GM23338 (cell line): ENCODE measurements around the gene SLC4A3. TPM values are rescaled to one million over a fixed set of nuclear protein-coding genes. Genes with fewer than 3 reads are reported as not detected.

Source experiments
- ATAC-seq: fragments of 200-7000 bp; cut with Tn5 transposase; 3 replicates; pipeline ENCODE4 v1.9.1; 2020
- DNase-seq: peaks from one replicate; pipeline ENCODE4 v3.0.0-alpha.2; 2015; ENCODE audit warnings: low spot score
- H2AFZ ChIP-seq: fragments of 200-600 bp; sonication (generic); 2 replicates; pipeline ENCODE4 v1.8.0; 2016; ENCODE audit warnings: antibody characterized with exemption, mild to moderate bottlenecking, moderate library complexity
- H3F3A ChIP-seq: fragments of 200-600 bp; sonication (generic); replicated peaks from 2 replicates; pipeline ENCODE4 v1.8.0; 2017; ENCODE audit warnings: antibody characterized with exemption, mixed run types, low read depth
- H3K27ac ChIP-seq: fragments of 200-600 bp; sonication (generic); 2 replicates; pipeline ENCODE4 v1.6.1; 2016; ENCODE audit warnings: low read depth
- H3K27me3 ChIP-seq: fragments of 200-600 bp; sonication (generic); 2 replicates; pipeline ENCODE4 v1.8.0; 2016; ENCODE audit warnings: mild to moderate bottlenecking, mixed run types, moderate library complexity; ENCODE audit not compliant: insufficient read depth
- H3K36me3 ChIP-seq: fragments of 200-600 bp; sonication (generic); 2 replicates; pipeline ENCODE4 v1.8.0; 2016; ENCODE audit warnings: mild to moderate bottlenecking; ENCODE audit not compliant: insufficient read depth
- H3K4me1 ChIP-seq: fragments of 200-600 bp; sonication (generic); 2 replicates; pipeline ENCODE4 v1.8.0; 2016; ENCODE audit warnings: mild to moderate bottlenecking, moderate library complexity; ENCODE audit not compliant: insufficient read depth
- H3K4me2 ChIP-seq: fragments of 200-600 bp; sonication (generic); 2 replicates; pipeline ENCODE4 v1.7.1; 2017; ENCODE audit warnings: mixed run types
- H3K4me3 ChIP-seq: fragments of 200-600 bp; sonication (generic); 2 replicates; pipeline ENCODE4 v1.6.1; 2016; ENCODE audit warnings: mixed run types
- H3K79me2 ChIP-seq: fragments of 200-600 bp; sonication (generic); replicated peaks from 2 replicates; pipeline ENCODE4 v1.8.0; 2017; ENCODE audit warnings: mild to moderate bottlenecking; ENCODE audit not compliant: insufficient read depth
- H3K9me2 ChIP-seq: fragments of 200-600 bp; sonication (generic); 2 replicates; pipeline ENCODE4 v1.8.0; 2017; ENCODE audit not compliant: insufficient read depth
- H4K20me1 ChIP-seq: fragments of 200-600 bp; sonication (generic); replicated peaks from 2 replicates; pipeline ENCODE4 v1.8.0; 2017; ENCODE audit warnings: mild to moderate bottlenecking; ENCODE audit not compliant: insufficient read depth
- H3K27ac Mint-ChIP-seq: 2 replicates; pipeline ENCODE4 v1.8.0; 2020; ENCODE audit warnings: inconsistent platforms, mild to moderate bottlenecking, moderate library complexity, mixed read lengths
- H3K27me3 Mint-ChIP-seq: 3 replicates; pipeline ENCODE4 v1.8.0; 2022; ENCODE audit warnings: low read depth, mild to moderate bottlenecking, moderate library complexity, mixed read lengths, inconsistent platforms; ENCODE audit not compliant: insufficient read depth, poor library complexity
- H3K36me3 Mint-ChIP-seq: 3 replicates; pipeline ENCODE4 v1.8.0; 2021; ENCODE audit warnings: low read depth, mild to moderate bottlenecking, inconsistent platforms, moderate library complexity, mixed read lengths
- H3K4me1 Mint-ChIP-seq: 3 replicates; pipeline ENCODE4 v1.8.0; 2020; ENCODE audit warnings: mild to moderate bottlenecking, inconsistent platforms, mixed read lengths
- H3K4me3 Mint-ChIP-seq: 3 replicates; pipeline ENCODE4 v1.8.0; 2021; ENCODE audit warnings: moderate library complexity, mild to moderate bottlenecking, inconsistent platforms, mixed read lengths
- H3K9me3 Mint-ChIP-seq: 3 replicates; pipeline ENCODE4 v1.8.0; 2020; ENCODE audit warnings: moderate library complexity, mild to moderate bottlenecking, inconsistent platforms, mixed read lengths
- CREB1 ChIP-seq: fragments of 250-450 bp; sonication (Bioruptor Pico); IDR thresholded peaks from 2 replicates; pipeline ENCODE4 v1.5.0; 2020; ENCODE audit warnings: low read depth, mild to moderate bottlenecking, moderate library complexity
- CTCF ChIP-seq, 2 experiments: fragments of 200-600 bp in 1 of 2; sonication (generic) in 1 of 2; conservative IDR thresholded peaks; 2 replicates each; pipeline versions ENCODE4 v1.5.1 to v1.6.1; 2016 to 2017; ENCODE audit warnings: antibody characterized with exemption in 2 of 2, low read depth in 2 of 2, mild to moderate bottlenecking in 2 of 2, moderate library complexity in 1 of 2
- ETS1 ChIP-seq: IDR thresholded peaks from 2 replicates; pipeline ENCODE4 v1.6.1; 2016; ENCODE audit warnings: antibody characterized with exemption
- EZH2 ChIP-seq: fragments of 200-600 bp; sonication (generic); IDR thresholded peaks from one replicate; pipeline ENCODE4 v1.8.0; 2017; ENCODE audit warnings: antibody characterized with exemption, mild to moderate bottlenecking, low read depth; ENCODE audit not compliant: unreplicated experiment
- EZH2phosphoT487 ChIP-seq: fragments of 200-600 bp; sonication (generic); IDR thresholded peaks from one replicate; pipeline ENCODE4 v1.8.1; 2018; ENCODE audit warnings: antibody characterized with exemption; ENCODE audit not compliant: unreplicated experiment
- NANOG ChIP-seq: IDR thresholded peaks from 2 replicates; pipeline ENCODE4 v1.6.1; 2016; ENCODE audit warnings: antibody characterized with exemption, borderline replicate concordance
- POLR2AphosphoS5 ChIP-seq: IDR thresholded peaks from 2 replicates; pipeline ENCODE4 v1.6.1; 2016; ENCODE audit warnings: antibody characterized with exemption, low read depth
- REST ChIP-seq: IDR thresholded peaks from one replicate; pipeline ENCODE4 v1.6.1; 2018; ENCODE audit warnings: antibody characterized with exemption; ENCODE audit not compliant: unreplicated experiment
- STAT1 ChIP-seq: IDR thresholded peaks from one replicate; pipeline ENCODE4 v1.6.1; 2016; ENCODE audit warnings: antibody characterized with exemption; ENCODE audit not compliant: unreplicated experiment
- ZNF114 ChIP-seq: fragments of 250-450 bp; sonication (Bioruptor Pico); IDR thresholded peaks from 2 replicates; pipeline ENCODE4 v1.5.0; 2020; ENCODE audit warnings: mild to moderate bottlenecking, moderate library complexity
- polyA plus RNA-seq: library from polyadenylated mRNA; unstranded; fragments of >200 nt; fragmentation: Nextera tagmentation; extraction: Ambion mirVana; gene quantifications from 2 replicates; pipeline ENCODE4 v1.2.1, GENCODE V29; 2016
- total RNA-seq: library from RNA; depleted of rRNA; stranded (reverse); fragments of >200 nt; shearing (Covaris generic); gene quantifications from 2 replicates; pipeline ENCODE4 v1.2.3, GENCODE V29; 2014

SLC4A3 gene
- total and polyA plus RNA-seq, 2 experiments from 2014 or later: 3.6 to 6.8 TPM

- TF ChIP-seq STAT1 (no peak), ETS1 (no peak), CREB1 (no peak), CTCF (conservative IDR thresholded peaks at IDR 0.05; ENCODE audit: low read depth in 2 of 2) (no peak), EZH2phosphoT487 (no peak), NANOG (no peak)
- Mint-ChIP-seq H3K27me3 (peaks cover 11% of the 10 kb centered on the region), H3K4me3 (no peak overlapping the region), H3K9me3 (0 out of 3 replicates have a peak, but pooled peaks cover 3% of the 10 kb centered on the region), H3K4me1 (peaks cover 31% of the 10 kb centered on the region), H3K36me3 (no peaks in the 10 kb centered on the region), H3K27ac (no peak overlapping the region)
- Histone ChIP-seq H3K4me3 (no peak overlapping the region), H4K20me1 (no peaks in the 10 kb centered on the region), H3K27me3 (peaks cover 4% of the 10 kb centered on the region; the same call in 1 of the 2 replicates), H3K4me2 (no peak overlapping the region), H3K4me1 (peaks cover 13% of the 10 kb centered on the region; the same call in 1 of the 2 replicates), H3F3A (0 out of 2 replicates have a peak, but pooled peaks cover 2% of the 10 kb centered on the region), H2AFZ (no peak overlapping the region), H3K79me2 (no peaks in the 10 kb centered on the region), H3K9me2 (no peaks in the 10 kb centered on the region), H3K36me3 (no peaks in the 10 kb centered on the region), H3K27ac (no peak overlapping the region)
- ATAC-seq (no peak), DNase-seq (no peak)
Measured at GRCh38 chr2:219641390-219642068, 14.1 kb downstream of the SLC4A3 start.

GRCh38 chr2:219642069-219642454 is 14.6 kb downstream of the SLC4A3 start:
- H3K4me3 ChIP-seq: no peak overlapping the region
- peaks cover 31% of the 10 kb centered on the region for H3K4me1 Mint-ChIP-seq
- TF ChIP-seq CREB1 (no peak), POLR2AphosphoS5 (no peak), EZH2phosphoT487 (no peak), REST (no peak), ZNF114 (no peak), NANOG (no peak), STAT1 (no peak), EZH2 (no peak)

More at GRCh38 chr2:219642069-219642454, 14.6 kb downstream of the SLC4A3 start:
- DNase-seq (no peak), ATAC-seq (no peak)
- H3K9me3 Mint-ChIP-seq: 0 out of 3 replicates have a peak, but pooled peaks cover 3% of the 10 kb centered on the region
- peaks cover 11% of the 10 kb centered on the region for H3K27me3 Mint-ChIP-seq
- H3K4me1 ChIP-seq: peaks cover 13% of the 10 kb centered on the region; the same call in 1 of the 2 replicates
- no peak overlapping the region for H3K4me3 Mint-ChIP-seq
- 0 out of 2 replicates have a peak, but pooled peaks cover 2% of the 10 kb centered on the region for H3F3A ChIP-seq
- peaks cover 4% of the 10 kb centered on the region; the same call in 1 of the 2 replicates for H3K27me3 ChIP-seq
- no peak overlapping the region for H2AFZ ChIP-seq
- H3K79me2 ChIP-seq: no peaks in the 10 kb centered on the region
- H3K36me3 Mint-ChIP-seq: no peaks in the 10 kb centered on the region
- H3K27ac Mint-ChIP-seq: peak overlapping the region; percentile 55; the same call in 1 of the 2 replicates
- H3K9me2 ChIP-seq: no peaks in the 10 kb centered on the region
- peak overlapping the region; percentile 53; the same call in 1 of the 2 replicates for H3K4me2 ChIP-seq
- no peak overlapping the region for H3K27ac ChIP-seq
- no peaks in the 10 kb centered on the region for H4K20me1 ChIP-seq
- H3K36me3 ChIP-seq: no peaks in the 10 kb centered on the region
